Spleen (tissue), 7 donors: ENCODE data around the gene CCNQ.

Source experiments
- CTCF ChIP-seq, 11 experiments: fragments of 200-600 bp in 7 of 11; fragments of 450-650 bp in 4 of 11; sonication (generic) in 4 of 11; IDR thresholded peaks in 8 of 11; conservative IDR thresholded peaks in 3 of 11; 1 replicate in 7 of 11; 2 replicates in 4 of 11; pipeline versions ENCODE4 v1.4.0 to v1.8.0; 2016 to 2021; ENCODE audit warnings: antibody characterized with exemption in 11 of 11, inconsistent platforms in 4 of 11, mild to moderate bottlenecking in 1 of 11
- POLR2A ChIP-seq, 3 donors: fragments of 450-650 bp; IDR thresholded peaks; one replicate each; pipeline ENCODE4 v1.5.1; 2017; ENCODE audit warnings: antibody characterized with exemption in 3 of 3, mild to moderate bottlenecking in 1 of 3
- POLR2AphosphoS5 ChIP-seq, 3 donors: sonication (generic); formaldehyde crosslinking; IDR thresholded peaks; one replicate each; pipeline ENCODE4 v1.5.1; 2017; ENCODE audit warnings: antibody characterized with exemption in 3 of 3
- donor health status: DM: no; HTN: no; CAD: no; lungs with moderate emphysema.
- donor health status: DM: no; HTN: no; CAD: no.
- donor health status: DM: no; HTN: no; CAD: no.

DNA sequence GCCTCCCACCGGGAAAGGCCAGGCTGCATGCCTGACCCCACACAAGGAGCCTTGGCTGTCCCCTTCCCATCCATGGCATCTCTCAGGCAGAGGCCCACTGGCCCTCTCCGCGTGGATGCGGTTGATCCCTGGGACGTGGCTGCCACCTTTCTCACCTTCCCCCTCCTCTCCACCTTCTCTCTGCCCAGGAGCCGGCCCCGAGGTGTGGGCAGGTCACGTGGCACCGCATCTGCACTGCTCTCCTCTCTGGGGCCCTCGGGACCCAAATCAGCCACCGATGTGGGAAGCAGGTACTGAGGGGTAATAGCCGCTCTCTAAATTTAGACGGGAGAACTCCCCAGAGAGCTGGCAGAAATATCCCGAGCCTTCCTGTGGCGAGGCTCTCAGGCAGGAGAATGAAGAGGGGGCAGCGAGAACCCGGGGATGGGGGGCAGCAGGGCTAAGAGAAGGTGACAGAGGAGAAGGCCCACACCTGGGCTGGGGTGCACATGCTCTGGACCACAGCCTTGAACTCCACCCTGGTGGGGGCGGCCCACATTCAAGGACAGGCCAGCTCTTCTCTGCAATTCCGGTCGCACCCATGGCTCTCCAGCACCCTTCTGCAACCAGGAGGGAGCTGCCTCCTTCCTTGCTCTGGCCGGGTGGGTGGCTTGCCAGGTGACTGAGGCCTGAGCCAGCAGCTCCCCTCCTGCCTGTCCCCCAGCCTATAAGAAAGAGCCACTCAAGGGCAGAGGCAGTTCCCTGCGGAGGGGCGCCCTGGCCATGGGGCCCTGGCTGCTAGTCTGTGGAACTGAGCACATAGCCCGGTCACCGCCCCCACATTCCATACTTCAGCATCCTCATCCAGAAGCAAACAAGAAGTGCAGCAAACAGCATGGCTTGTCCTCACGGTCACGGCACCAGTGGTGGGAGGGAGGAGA lies 38.4 kb upstream of the CCNQ start:
- TF ChIP-seq CTCF (IDR thresholded peaks at IDR 0.05 in 8 of 11, conservative IDR thresholded peaks at IDR 0.05 in 3 of 11) (no peak), POLR2A (IDR thresholded peaks at IDR 0.05) (no peak), POLR2AphosphoS5 (IDR thresholded peaks at IDR 0.05) (no peak)
